ENCODE data around the gene DOCK3.
"Not testable (repeated sequence)": the region's sequence is repeated elsewhere in the genome, so short reads cannot be mapped to it uniquely, and the experiment has no call there.

The DOCK3 gene

GRCh38 chr3:51191768-51192167 lies 517.0 kb downstream of the DOCK3 start:
- FAIRE-seq = no peak
- no peak for TF ChIP-seq POU2F2 (IDR thresholded peaks at IDR 0.05; ENCODE audit: low read depth, low read length)
- no peak for TF ChIP-seq TAF1 (IDR thresholded peaks at IDR 0.05; ENCODE audit: low read depth, low read length)
- TF ChIP-seq POLR2AphosphoS5 (IDR thresholded peaks at IDR 0.05; ENCODE audit: low read depth, low read length) = no peak
- no peak for TF ChIP-seq SPI1 (IDR thresholded peaks at IDR 0.05; ENCODE audit: low read depth, low read length)

GRCh38 chr3:51198477-51198876 lies 523.8 kb downstream of the DOCK3 start:
- no peak for TF ChIP-seq POLR2AphosphoS5 (IDR thresholded peaks at IDR 0.05; ENCODE audit: low read depth, low read length)
- no peak for TF ChIP-seq PAX5 (IDR thresholded peaks at IDR 0.05; ENCODE audit: insufficient read depth, low read length, severe bottlenecking)
- no peak for DNase-seq (ENCODE audit: insufficient read length, low spot score)
- FAIRE-seq = no peak

More at GRCh38 chr3:51191768-51192167, 517.0 kb downstream of the DOCK3 start:
- no peak for DNase-seq (ENCODE audit: insufficient read length, low spot score)

- FAIRE-seq; DNase-seq (ENCODE audit: insufficient read length, low spot score): not testable (repeated sequence)
Measured at GRCh38 chr3:51199296-51199695, 524.6 kb downstream of the DOCK3 start.

- FAIRE-seq (no peak), DNase-seq (ENCODE audit: insufficient read length, low spot score) (no peak)
- TF ChIP-seq PAX5 (IDR thresholded peaks at IDR 0.05; ENCODE audit: insufficient read depth, low read length, severe bottlenecking) (no peak), TAF1 (IDR thresholded peaks at IDR 0.05; ENCODE audit: low read depth, low read length) (no peak), SPI1 (IDR thresholded peaks at IDR 0.05; ENCODE audit: low read depth, low read length) (no peak), POLR2AphosphoS5 (IDR thresholded peaks at IDR 0.05; ENCODE audit: low read depth, low read length) (no peak), POLR2A (IDR thresholded peaks at IDR 0.05; ENCODE audit: low read depth, low read length) (no peak), POU2F2 (IDR thresholded peaks at IDR 0.05; ENCODE audit: low read depth, low read length) (no peak)
Measured at GRCh38 chr3:51216291-51216690, 541.6 kb downstream of the DOCK3 start.

- no peak for DNase-seq (ENCODE audit: insufficient read length, low spot score)
- TF ChIP-seq TAF1 (IDR thresholded peaks at IDR 0.05; ENCODE audit: low read depth, low read length) (no peak), POU2F2 (IDR thresholded peaks at IDR 0.05; ENCODE audit: low read depth, low read length) (no peak), POLR2A (IDR thresholded peaks at IDR 0.05; ENCODE audit: low read depth, low read length) (no peak), POLR2AphosphoS5 (IDR thresholded peaks at IDR 0.05; ENCODE audit: low read depth, low read length) (no peak), PAX5 (IDR thresholded peaks at IDR 0.05; ENCODE audit: insufficient read depth, low read length, severe bottlenecking) (no peak), SPI1 (IDR thresholded peaks at IDR 0.05; ENCODE audit: low read depth, low read length) (no peak)
- no peak for FAIRE-seq
Measured at GRCh38 chr3:51221959-51222358, 547.2 kb downstream of the DOCK3 start.

GRCh38 chr3:51224283-51224682 lies 549.6 kb downstream of the DOCK3 start:
- FAIRE-seq = no peak
- DNase-seq (ENCODE audit: insufficient read length, low spot score) = no peak
- no peak for TF ChIP-seq TAF1 (IDR thresholded peaks at IDR 0.05; ENCODE audit: low read depth, low read length)
- TF ChIP-seq POLR2AphosphoS5 (IDR thresholded peaks at IDR 0.05; ENCODE audit: low read depth, low read length) = no peak
- TF ChIP-seq PAX5 (IDR thresholded peaks at IDR 0.05; ENCODE audit: insufficient read depth, low read length, severe bottlenecking) = no peak
- TF ChIP-seq SPI1 (IDR thresholded peaks at IDR 0.05; ENCODE audit: low read depth, low read length) = no peak
- TF ChIP-seq POLR2A (IDR thresholded peaks at IDR 0.05; ENCODE audit: low read depth, low read length) = no peak
- TF ChIP-seq POU2F2 (IDR thresholded peaks at IDR 0.05; ENCODE audit: low read depth, low read length) = no peak

GRCh38 chr3:51224843-51225242 lies 550.1 kb downstream of the DOCK3 start:
- DNase-seq (ENCODE audit: insufficient read length, low spot score) (no peak), FAIRE-seq (no peak)
- TF ChIP-seq TAF1 (IDR thresholded peaks at IDR 0.05; ENCODE audit: low read depth, low read length) (no peak), POLR2AphosphoS5 (IDR thresholded peaks at IDR 0.05; ENCODE audit: low read depth, low read length) (no peak), PAX5 (IDR thresholded peaks at IDR 0.05; ENCODE audit: insufficient read depth, low read length, severe bottlenecking) (no peak), POLR2A (IDR thresholded peaks at IDR 0.05; ENCODE audit: low read depth, low read length) (no peak), SPI1 (IDR thresholded peaks at IDR 0.05; ENCODE audit: low read depth, low read length) (no peak), POU2F2 (IDR thresholded peaks at IDR 0.05; ENCODE audit: low read depth, low read length) (no peak)

- DNase-seq (ENCODE audit: insufficient read length, low spot score) (no peak), FAIRE-seq (no peak)
- TF ChIP-seq POU2F2 (IDR thresholded peaks at IDR 0.05; ENCODE audit: low read depth, low read length) = no peak
- TF ChIP-seq PAX5 (IDR thresholded peaks at IDR 0.05; ENCODE audit: insufficient read depth, low read length, severe bottlenecking) = no peak
- TF ChIP-seq SPI1 (IDR thresholded peaks at IDR 0.05; ENCODE audit: low read depth, low read length) = no peak
- TF ChIP-seq POLR2A (IDR thresholded peaks at IDR 0.05; ENCODE audit: low read depth, low read length) = no peak
- TF ChIP-seq POLR2AphosphoS5 (IDR thresholded peaks at IDR 0.05; ENCODE audit: low read depth, low read length) = no peak
- no peak for TF ChIP-seq TAF1 (IDR thresholded peaks at IDR 0.05; ENCODE audit: low read depth, low read length)
Measured at GRCh38 chr3:51242939-51243338, 568.2 kb downstream of the DOCK3 start.

GRCh38 chr3:51243924-51244323 lies 569.2 kb downstream of the DOCK3 start:
- DNase-seq (ENCODE audit: insufficient read length, low spot score) (no peak), FAIRE-seq (no peak)
- TF ChIP-seq POLR2A (IDR thresholded peaks at IDR 0.05; ENCODE audit: low read depth, low read length) = no peak
- TF ChIP-seq POLR2AphosphoS5 (IDR thresholded peaks at IDR 0.05; ENCODE audit: low read depth, low read length) = no peak
- TF ChIP-seq SPI1 (IDR thresholded peaks at IDR 0.05; ENCODE audit: low read depth, low read length) = no peak
- TF ChIP-seq POU2F2 (IDR thresholded peaks at IDR 0.05; ENCODE audit: low read depth, low read length) = no peak

GRCh38 chr3:51245867-51246266 lies 571.1 kb downstream of the DOCK3 start:
- FAIRE-seq = no peak
- TF ChIP-seq PAX5 (IDR thresholded peaks at IDR 0.05; ENCODE audit: insufficient read depth, low read length, severe bottlenecking) (no peak), POU2F2 (IDR thresholded peaks at IDR 0.05; ENCODE audit: low read depth, low read length) (no peak), POLR2AphosphoS5 (IDR thresholded peaks at IDR 0.05; ENCODE audit: low read depth, low read length) (no peak), SPI1 (IDR thresholded peaks at IDR 0.05; ENCODE audit: low read depth, low read length) (no peak), TAF1 (IDR thresholded peaks at IDR 0.05; ENCODE audit: low read depth, low read length) (no peak)

GRCh38 chr3:51257870-51258269 lies 583.1 kb downstream of the DOCK3 start:
- FAIRE-seq (no peak), DNase-seq (ENCODE audit: insufficient read length, low spot score) (no peak)
- TF ChIP-seq SPI1 (IDR thresholded peaks at IDR 0.05; ENCODE audit: low read depth, low read length) (no peak), POU2F2 (IDR thresholded peaks at IDR 0.05; ENCODE audit: low read depth, low read length) (no peak), PAX5 (IDR thresholded peaks at IDR 0.05; ENCODE audit: insufficient read depth, low read length, severe bottlenecking) (no peak), TAF1 (IDR thresholded peaks at IDR 0.05; ENCODE audit: low read depth, low read length) (no peak), POLR2A (IDR thresholded peaks at IDR 0.05; ENCODE audit: low read depth, low read length) (no peak), POLR2AphosphoS5 (IDR thresholded peaks at IDR 0.05; ENCODE audit: low read depth, low read length) (no peak)

More at GRCh38 chr3:51245867-51246266, 571.1 kb downstream of the DOCK3 start:
- no peak for DNase-seq (ENCODE audit: insufficient read length, low spot score)

GRCh38 chr3:51264166-51264565 lies 589.4 kb downstream of the DOCK3 start:
- not testable (repeated sequence) for FAIRE-seq; DNase-seq (ENCODE audit: insufficient read length, low spot score)

Measured in GM12891 (cell line).